ENCODE data around the gene GLP1R.
"Not testable (repeated sequence)": the region's sequence is repeated elsewhere in the genome, so short reads cannot be mapped to it uniquely, and the experiment has no call there.

GLP1R gene

DNA sequence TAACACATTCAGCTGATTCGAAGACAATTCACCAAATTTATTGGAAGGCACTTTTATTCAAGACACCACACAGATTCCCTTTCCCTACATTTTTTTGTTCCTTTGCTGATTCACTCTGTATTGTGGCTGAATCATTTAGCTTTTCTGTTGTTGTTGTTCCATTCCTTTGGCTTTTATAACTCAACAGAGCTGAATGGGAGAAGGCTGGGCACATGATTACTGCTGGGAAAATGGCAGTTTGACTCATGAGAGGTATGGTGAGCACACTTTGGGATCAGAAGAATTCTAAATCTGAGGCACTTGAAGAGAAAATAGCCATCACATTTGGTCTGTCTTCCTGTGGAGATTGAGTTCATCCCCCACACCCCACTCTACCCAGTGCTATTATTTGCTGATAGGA, 82.1 kb downstream of the GLP1R start:
- Histone ChIP-seq H3K27me3 (ENCODE audit: control insufficient read depth, insufficient read depth, low read length) (no peaks in the 10 kb centered on the region), H3K4me1 (ENCODE audit: control insufficient read depth, insufficient read depth, low read length) (no peaks in the 10 kb centered on the region)

DNA sequence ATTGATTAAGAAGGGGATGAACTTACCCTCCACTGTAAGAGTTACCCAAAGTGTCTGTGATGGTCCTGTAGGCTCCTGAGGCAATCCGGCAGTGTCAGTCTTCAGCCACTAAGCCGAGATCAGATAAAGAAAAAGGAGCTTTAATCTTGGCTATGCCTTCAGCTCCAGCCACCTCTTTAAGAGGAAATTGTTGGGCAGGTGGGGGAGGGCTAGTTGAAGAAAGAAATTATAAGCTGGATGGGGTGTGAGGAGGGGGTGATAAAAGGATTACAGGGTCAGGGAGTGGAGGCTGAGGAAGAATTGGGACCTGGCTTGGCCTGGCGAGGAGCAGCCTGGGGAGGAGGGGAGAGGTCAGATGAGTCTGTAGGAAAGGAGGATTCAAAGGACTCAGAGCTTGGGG, 86.2 kb downstream of the GLP1R start:
- H3K4me1 ChIP-seq (ENCODE audit: control insufficient read depth, insufficient read depth, low read length); H3K27ac ChIP-seq (ENCODE audit: low read depth, low read length); H3K9ac ChIP-seq (ENCODE audit: low read length); H3K36me3 ChIP-seq (ENCODE audit: control insufficient read depth, insufficient read depth, low read length); H3K27me3 ChIP-seq (ENCODE audit: control insufficient read depth, insufficient read depth, low read length); H3K4me3 ChIP-seq (ENCODE audit: low read length): not testable (repeated sequence)

More for the DNA sequence above, 82.1 kb downstream of the GLP1R start:
- Histone ChIP-seq H3K27ac (ENCODE audit: low read depth, low read length) (no peak overlapping the region), H3K4me3 (ENCODE audit: low read length) (no peak overlapping the region), H3K9ac (ENCODE audit: low read length) (no peak overlapping the region), H3K36me3 (ENCODE audit: control insufficient read depth, insufficient read depth, low read length) (no peaks in the 10 kb centered on the region)

DNA sequence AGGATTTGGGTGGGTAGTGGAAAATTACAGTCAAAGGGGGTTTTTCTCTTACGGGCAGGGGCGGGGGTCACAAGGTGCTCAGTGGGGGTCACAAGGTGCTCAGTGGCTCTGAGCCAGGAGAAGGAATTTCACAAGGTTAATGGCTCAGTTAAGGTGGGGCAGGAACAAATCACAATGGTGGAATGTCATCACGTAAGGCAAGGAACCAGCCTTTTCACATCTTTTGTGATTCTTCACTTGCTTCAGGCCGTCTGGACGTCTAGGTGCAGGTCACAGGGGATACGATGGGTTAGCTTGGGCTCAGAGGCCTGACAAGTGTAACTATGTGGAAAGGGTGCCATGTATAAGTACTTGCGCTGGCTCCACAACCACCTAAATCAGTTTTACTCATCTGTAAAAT, 87.6 kb downstream of the GLP1R start:
- not testable (repeated sequence) for H3K27ac ChIP-seq (ENCODE audit: low read depth, low read length); H3K27me3 ChIP-seq (ENCODE audit: control insufficient read depth, insufficient read depth, low read length); H3K9ac ChIP-seq (ENCODE audit: low read length); H3K36me3 ChIP-seq (ENCODE audit: control insufficient read depth, insufficient read depth, low read length); H3K4me1 ChIP-seq (ENCODE audit: control insufficient read depth, insufficient read depth, low read length); H3K4me3 ChIP-seq (ENCODE audit: low read length)

DNA sequence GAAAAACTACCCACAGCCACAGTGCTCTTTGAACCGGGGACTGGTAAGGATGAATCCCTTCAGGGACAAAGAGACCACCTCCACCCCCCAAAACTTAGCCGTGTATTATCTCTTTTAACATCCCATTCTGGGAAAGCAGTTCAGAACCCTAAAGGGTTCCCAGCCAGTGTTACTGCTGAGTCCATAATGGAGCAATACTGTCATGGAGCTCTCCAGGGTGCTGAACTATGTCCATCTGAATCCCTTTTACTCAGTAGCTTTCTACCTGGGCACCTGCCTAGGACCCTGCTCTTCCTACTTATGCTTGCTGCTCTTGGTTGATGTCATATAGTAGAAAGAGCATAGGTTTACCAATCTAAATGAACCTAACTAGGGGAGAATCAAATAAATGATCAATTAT, 88.7 kb downstream of the GLP1R start:
- H3K27ac ChIP-seq (ENCODE audit: low read depth, low read length): no peak overlapping the region
- no peaks in the 10 kb centered on the region for H3K27me3 ChIP-seq (ENCODE audit: control insufficient read depth, insufficient read depth, low read length)
- H3K4me3 ChIP-seq (ENCODE audit: low read length): no peak overlapping the region
- no peaks in the 10 kb centered on the region for H3K4me1 ChIP-seq (ENCODE audit: control insufficient read depth, insufficient read depth, low read length)
- H3K36me3 ChIP-seq (ENCODE audit: control insufficient read depth, insufficient read depth, low read length): no peaks in the 10 kb centered on the region
- no peak overlapping the region for H3K9ac ChIP-seq (ENCODE audit: low read length)
